RCC 7860 (cell line): Measurements from ENCODE around the gene MAN1A1.
"Not testable (repeated sequence)": the region's sequence is repeated elsewhere in the genome, so short reads cannot be mapped to it uniquely, and the experiment has no call there.

Source experiments
- DNase-seq: peaks from one replicate; pipeline ENCODE4 v3.0.0-alpha.2; 2015; ENCODE audit warnings: low spot score
- FAIRE-seq: peaks from 2 replicates; lab custom pipeline; 2012; peaks lifted over from hg19 to GRCh38; lab: Jason Lieb, UNC

MAN1A1 gene

GRCh38 chr6:119156082-119156481 lies 193.5 kb downstream of the MAN1A1 start:
- DNase-seq, FAIRE-seq: not testable (repeated sequence)

GRCh38 chr6:119152187-119152586 lies 197.4 kb downstream of the MAN1A1 start:
- FAIRE-seq (no peak), DNase-seq (no peak)

- FAIRE-seq: no peak
- no peak for DNase-seq
Observed at GRCh38 chr6:119148825-119149525, 200.6 kb downstream of the MAN1A1 start.

- peak; percentile 31 for DNase-seq
- FAIRE-seq: peak; percentile 38
Observed at GRCh38 chr6:119148098-119148824, 201.3 kb downstream of the MAN1A1 start.

- DNase-seq (peak; percentile 97), FAIRE-seq (peak; percentile 87)
Observed at GRCh38 chr6:119147101-119148053, 202.2 kb downstream of the MAN1A1 start.

GRCh38 chr6:119145111-119145510 lies 204.4 kb downstream of the MAN1A1 start:
- DNase-seq: no peak
- FAIRE-seq: no peak

GRCh38 chr6:119142637-119143036 lies 206.9 kb downstream of the MAN1A1 start:
- FAIRE-seq (no peak), DNase-seq (no peak)

GRCh38 chr6:119142041-119142440 lies 207.5 kb downstream of the MAN1A1 start:
- DNase-seq: no peak
- no peak for FAIRE-seq

- DNase-seq: no peak
- no peak for FAIRE-seq
Observed at GRCh38 chr6:119140196-119141140, 209.1 kb downstream of the MAN1A1 start.

GRCh38 chr6:119138906-119139541 lies 210.5 kb downstream of the MAN1A1 start:
- FAIRE-seq (no peak), DNase-seq (no peak)

GRCh38 chr6:119137194-119138072 lies 212.1 kb downstream of the MAN1A1 start:
- FAIRE-seq (no peak), DNase-seq (no peak)

GRCh38 chr6:119134752-119135151 lies 214.8 kb downstream of the MAN1A1 start:
- FAIRE-seq: no peak
- no peak for DNase-seq

GRCh38 chr6:119133400-119133799 lies 216.2 kb downstream of the MAN1A1 start:
- FAIRE-seq (no peak), DNase-seq (no peak)

- DNase-seq (no peak), FAIRE-seq (no peak)
Observed at GRCh38 chr6:119132261-119132981, 217.1 kb downstream of the MAN1A1 start.

GRCh38 chr6:119129968-119130484 lies 219.5 kb downstream of the MAN1A1 start:
- peak; percentile 52 for FAIRE-seq

GRCh38 chr6:119129148-119129967 lies 220.2 kb downstream of the MAN1A1 start:
- FAIRE-seq: peak; percentile 22
- peak; percentile 34 for DNase-seq

More at GRCh38 chr6:119129968-119130484, 219.5 kb downstream of the MAN1A1 start:
- peak; percentile 65 for DNase-seq
